ENCODE results near the gene AFG1L. TPM values are rescaled to one million over a fixed set of nuclear protein-coding genes. Genes with fewer than 3 reads are reported as not detected.

The AFG1L gene
- total RNA-seq, 4 donors from 2014 or later: 2.8 to 10.5 (median 3.9) TPM

DNA sequence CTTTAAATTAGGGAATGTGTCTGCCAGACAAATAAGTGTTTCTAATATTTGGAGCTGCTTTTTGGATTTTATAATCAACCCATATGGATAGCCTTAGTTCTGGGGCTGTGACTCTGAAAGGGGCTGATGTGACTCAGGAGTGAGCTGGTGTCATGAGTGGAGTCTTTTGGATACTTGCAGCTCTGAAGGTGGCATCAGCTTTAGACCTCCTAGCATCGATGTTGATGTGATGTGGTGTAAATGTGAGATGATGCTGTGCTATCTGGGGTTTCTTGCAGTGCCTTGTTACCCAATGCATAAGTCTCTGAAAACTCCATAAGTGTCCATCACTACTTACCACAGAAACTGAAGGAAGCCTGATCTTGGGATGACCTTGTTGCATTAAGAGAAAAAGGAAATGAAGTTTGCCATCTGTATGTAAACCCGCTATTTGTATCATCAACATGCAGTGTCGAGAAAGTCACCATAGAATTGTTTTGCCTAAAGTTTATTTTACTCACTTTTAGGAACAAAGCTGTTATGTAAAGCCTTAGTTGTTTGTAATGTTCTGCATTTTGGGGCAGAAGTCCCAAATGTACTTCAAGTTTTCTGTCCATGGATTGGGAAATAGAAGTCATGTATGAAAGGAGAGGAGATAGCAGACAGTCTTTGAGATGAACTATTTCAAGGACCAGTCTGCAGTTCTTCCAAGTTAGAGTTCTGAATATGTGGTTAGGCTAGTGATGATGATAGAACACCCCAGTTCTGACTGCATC, 273.9 kb downstream of the AFG1L start:
- H3K4me1 ChIP-seq: peaks cover 25 to 94% (median 36%) of the 10 kb centered on the region in 3 donors
- WGBS, 2 donors: 70 to 79% methylated on average over 3 of the region's 3 CpGs
- intact Hi-C loops (cut with DNase I): loop anchor here (10.0 kb wide), 1 partner anchor 86 kb away; no protein-coding TSS in a partner anchor
- H3K4me3 ChIP-seq: no peak overlapping the region
- peak overlapping the region in 3 of 4 donors; percentile 23 to 98 (median 44) for H3K27ac ChIP-seq
- no peaks in the 10 kb centered on the region for H3K9me3 ChIP-seq
- H3K36me3 ChIP-seq: peaks cover 4 to 75% (median 16%) of the 10 kb centered on the region in 3 donors
- TF ChIP-seq CTCF (IDR thresholded peaks at IDR 0.05): no peak
- TF ChIP-seq POLR2A (IDR thresholded peaks at IDR 0.05): no peak
- DNase-seq: no peak
- no peaks in the 10 kb centered on the region for H3K27me3 ChIP-seq

DNA sequence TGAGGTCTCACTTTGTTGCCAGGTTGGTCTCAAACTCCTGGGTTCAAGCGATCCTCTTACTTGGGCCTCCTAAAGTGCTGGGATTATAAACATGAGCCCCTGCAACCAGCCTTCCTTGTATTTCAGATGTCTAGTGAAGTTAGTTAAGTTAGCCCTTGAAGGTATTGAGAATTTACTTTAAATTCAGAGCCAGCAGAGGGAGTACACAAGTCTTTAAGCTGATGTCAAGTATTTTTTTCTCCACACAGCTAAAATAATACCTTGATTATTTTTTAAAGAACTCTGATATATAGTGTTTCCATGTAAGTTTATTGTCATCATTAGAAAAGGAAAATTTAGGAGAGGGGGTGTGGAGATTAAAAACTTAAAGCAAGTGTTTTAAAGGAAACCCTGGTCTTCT, 275.7 kb downstream of the AFG1L start:
- no peak for DNase-seq
- WGBS, 2 donors: 100% methylated on average over 1 of the region's 1 CpG; no CpG with 5 or more reads in 1 of the 2 donors
- H3K36me3 ChIP-seq: peaks cover 4 to 77% (median 16%) of the 10 kb centered on the region in 3 donors
- H3K9me3 ChIP-seq: no peaks in the 10 kb centered on the region
- TF ChIP-seq CTCF (IDR thresholded peaks at IDR 0.05) (no peak), POLR2A (IDR thresholded peaks at IDR 0.05) (no peak)
- no peak overlapping the region for H3K4me3 ChIP-seq
- intact Hi-C loops (cut with DNase I): no loop called here
- H3K27me3 ChIP-seq: no peaks in the 10 kb centered on the region
- peaks cover 27 to 94% (median 37%) of the 10 kb centered on the region in 3 donors for H3K4me1 ChIP-seq
- H3K27ac ChIP-seq: no peak overlapping the region

DNA sequence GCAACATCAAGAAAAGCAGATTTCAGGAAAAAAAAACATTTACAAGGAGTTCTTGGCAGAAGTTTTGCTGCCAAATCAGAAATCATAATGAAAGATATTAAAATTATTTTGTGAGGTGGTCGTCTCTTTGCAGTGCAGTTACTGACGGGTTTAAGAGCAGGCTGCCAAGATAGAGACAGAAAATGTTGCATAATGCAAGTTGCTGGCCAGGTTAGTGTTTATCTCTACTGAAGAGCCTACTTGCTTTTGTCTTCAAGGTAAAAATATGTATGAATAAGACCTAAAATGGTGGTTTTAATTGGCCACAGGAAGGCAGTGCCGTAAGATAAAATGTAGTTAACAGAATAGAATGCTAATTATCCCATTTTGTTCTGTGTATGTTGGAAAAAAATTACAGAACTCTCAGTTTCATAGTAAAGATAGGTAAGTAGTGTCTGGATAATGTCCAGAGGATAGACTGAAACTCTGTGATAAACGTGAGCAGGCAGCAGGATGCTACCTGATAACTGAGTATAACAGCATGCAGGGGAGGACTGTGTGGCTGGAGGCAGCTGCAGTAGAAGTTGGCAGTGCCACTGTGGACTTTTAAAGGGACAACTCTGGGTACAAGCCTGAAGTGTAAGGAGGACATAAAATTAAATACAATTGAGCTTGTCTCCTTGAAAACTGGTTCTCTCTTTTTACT, 279.7 kb downstream of the AFG1L start:
- Histone ChIP-seq H3K9me3 (no peaks in the 10 kb centered on the region), H3K27ac (peak overlapping the region in 3 of 4 donors; percentile 5 to 44 (median 43)), H3K27me3 (no peaks in the 10 kb centered on the region), H3K36me3 (peaks cover 0 to 53% (median 11%) of the 10 kb centered on the region in 3 donors), H3K4me1 (peaks cover 28 to 94% (median 33%) of the 10 kb centered on the region in 3 donors), H3K4me3 (peak overlapping the region in 1 of 4 donors; percentile 5)
- WGBS, 2 donors: 35 to 43% methylated on average over 4 of the region's 4 CpGs
- DNase-seq: no peak
- no peak for TF ChIP-seq CTCF (IDR thresholded peaks at IDR 0.05)
- TF ChIP-seq POLR2A (IDR thresholded peaks at IDR 0.05): no peak
- intact Hi-C loops (cut with DNase I): no loop called here

Small RNAs within 50 kb of the gene (small RNA-seq; reads per million reads assigned to genes)
- gene AL356121.1 (0 reads per million in 4 donors), gene AL391646.1 (0 reads per million in 4 donors), gene RNA5SP212 (0 to 0.15 (median 0) reads per million in 4 donors), gene RNU6-1144P (0 reads per million in 4 donors), gene RNU6-770P (0 reads per million in 4 donors), gene Z98742.2 (0 reads per million in 4 donors)

Other genes with a start within 250 kb of the AFG1L start
- 10 to 100 TPM; 12.6 to 27.1 (median 14.7) TPM for gene OSTM1, start 220.3 kb upstream of the AFG1L start, total RNA-seq
- not detected for gene NR2E1, start 129.0 kb upstream of the AFG1L start, total RNA-seq
- gene SNX3, start 34.0 kb upstream of the AFG1L start, total RNA-seq: 100 to 1,000 TPM in 2 of 4 donors, 10 to 100 TPM in 2; 96.5 to 155 (median 107) TPM